Hepatic stellate cell (primary cell): ENCODE results near the gene ABCC4.

ENCODE experiments used
- DNase-seq: peaks from one replicate; pipeline ENCODE4 v3.0.0; 2011; ENCODE audit warnings: low spot score

ABCC4 gene

DNA sequence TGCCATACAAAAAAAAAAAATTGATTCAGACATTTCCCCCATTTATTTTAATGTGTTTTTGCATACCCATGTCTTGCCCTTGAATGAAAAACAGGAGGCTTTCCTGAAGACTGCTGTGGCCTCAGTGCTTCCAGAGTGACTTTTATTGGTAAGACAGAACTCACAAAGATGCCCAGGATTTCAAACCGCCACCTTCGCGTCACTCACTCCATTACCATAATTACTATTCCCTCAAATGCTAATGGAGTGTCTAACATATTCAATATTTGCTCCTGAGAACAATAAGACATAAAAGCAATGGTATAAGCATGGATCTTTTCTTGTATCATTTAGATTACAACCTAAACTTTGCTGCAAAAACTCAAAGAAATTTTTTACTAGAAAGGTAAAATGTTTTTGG, 306.7 kb downstream of the ABCC4 start:
- no peak for DNase-seq

DNA sequence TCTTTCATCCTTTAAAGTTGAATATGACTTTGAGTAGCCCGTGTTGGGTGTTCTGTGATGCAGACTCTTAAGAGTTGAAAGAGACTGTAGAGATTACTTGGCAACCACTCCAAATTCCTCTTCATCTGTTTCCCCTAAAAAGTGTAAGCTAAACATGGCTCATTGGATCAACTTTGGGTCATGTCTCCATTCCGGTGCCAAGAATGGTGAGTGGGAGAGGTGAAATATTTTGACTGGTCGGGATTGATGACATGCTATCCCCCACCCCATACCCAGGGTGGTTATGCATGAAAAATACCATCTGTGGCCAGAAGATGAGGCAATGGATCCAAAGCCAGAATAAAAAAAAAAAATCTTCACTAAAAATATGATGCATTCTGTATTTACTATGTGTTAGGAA, 307.6 kb downstream of the ABCC4 start:
- no peak for DNase-seq

DNA sequence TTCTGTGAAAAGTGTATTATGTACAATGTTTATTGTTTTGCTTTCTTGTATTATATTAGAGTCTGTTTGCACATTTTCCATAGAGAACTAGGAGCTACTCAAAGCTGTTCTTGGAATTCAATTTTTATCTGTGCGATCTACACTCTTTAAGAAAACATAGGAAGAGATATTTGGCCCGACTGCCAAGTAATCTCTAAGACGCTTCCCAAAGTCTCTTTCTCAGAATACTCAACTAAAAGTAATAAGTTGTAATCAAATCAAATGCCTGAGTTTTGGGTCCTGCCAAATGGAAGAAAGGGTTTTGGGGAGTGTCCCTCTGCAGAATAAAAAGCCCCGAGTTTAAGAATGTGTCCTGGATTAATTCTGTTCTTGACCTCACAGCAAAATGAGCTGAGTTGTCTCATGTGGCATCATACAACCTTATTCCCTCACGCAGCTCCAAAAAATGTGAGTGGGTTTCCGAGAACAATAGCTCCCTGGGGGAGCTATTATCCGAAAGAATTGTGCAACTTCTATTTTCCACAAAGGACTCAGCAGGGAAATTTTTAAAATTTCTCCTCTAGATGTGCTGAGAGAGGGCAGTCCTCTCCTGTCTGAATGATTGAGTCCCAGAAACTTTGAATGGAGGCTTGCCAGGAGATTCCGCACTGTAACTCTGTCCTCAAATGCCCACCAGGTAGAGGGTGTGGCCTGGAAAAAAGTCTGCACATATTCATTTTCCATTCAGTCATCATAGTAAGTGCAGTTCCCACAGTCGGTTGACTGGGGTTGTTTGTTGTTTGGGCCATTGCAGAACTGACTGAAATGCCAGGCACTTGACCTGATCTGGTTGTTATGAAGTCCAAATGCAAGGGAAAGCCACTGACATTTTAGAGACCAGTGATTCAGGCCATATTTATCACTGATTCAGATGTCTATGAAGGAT, 309.0 kb downstream of the ABCC4 start:
- DNase-seq = no peak

DNA sequence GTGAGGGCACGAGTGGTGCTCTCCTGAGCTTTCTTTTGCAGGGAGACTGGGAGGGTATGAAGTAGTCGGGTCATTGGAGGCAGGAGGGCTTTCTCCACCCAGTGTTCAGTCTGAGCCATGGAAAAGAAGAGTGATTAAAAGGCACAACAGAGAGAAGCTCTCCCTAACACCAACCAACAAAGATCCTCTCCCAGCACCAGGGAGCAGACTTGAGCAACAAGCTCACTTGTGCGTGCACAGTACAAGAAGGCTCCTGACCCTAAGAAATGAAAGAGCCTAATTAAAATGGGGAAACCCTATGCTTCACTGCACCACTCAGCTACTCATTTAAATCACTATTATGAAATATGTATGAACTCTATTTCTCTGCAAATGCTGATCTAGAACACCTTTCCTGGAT, 312.6 kb downstream of the ABCC4 start:
- DNase-seq = no peak

DNA sequence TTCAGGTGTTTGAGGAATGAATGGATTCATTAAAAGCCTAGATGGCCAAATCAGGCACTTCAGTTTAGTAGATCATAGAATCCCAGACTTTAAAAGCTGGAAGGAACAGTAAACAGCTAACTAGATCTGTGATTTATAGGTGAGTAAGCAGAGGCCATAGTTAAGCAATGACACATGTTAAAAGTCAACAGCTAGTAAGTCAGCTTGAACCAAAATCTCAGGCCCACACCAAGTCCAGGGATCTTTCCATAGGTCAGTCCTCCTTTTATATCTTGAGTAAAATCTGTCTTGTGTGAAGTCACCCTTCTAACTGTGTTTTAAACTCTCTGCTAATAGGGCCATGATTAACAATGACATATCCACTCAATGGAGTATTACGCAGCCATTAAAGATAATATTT, 313.4 kb downstream of the ABCC4 start:
- DNase-seq = no peak

DNA sequence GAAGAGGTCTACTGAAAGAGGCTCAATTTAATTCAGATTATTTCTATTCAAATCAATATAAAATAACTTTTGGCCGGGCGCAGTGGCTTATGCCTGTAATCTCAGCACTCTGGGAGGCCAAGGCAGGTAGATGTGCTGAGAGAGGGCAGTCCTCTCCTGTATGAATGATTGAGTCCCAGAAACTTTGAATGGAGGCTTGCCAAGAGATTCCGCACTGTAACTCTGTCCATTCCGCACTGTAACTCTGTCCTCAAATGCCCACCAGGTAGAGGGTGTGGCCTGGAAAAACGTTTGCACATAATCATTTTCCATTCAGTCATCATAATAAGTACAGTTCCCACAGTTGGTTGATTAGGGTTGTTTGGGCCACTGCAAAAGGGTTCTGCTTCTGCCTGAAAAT, 314.2 kb downstream of the ABCC4 start:
- DNase-seq = no peak

DNA sequence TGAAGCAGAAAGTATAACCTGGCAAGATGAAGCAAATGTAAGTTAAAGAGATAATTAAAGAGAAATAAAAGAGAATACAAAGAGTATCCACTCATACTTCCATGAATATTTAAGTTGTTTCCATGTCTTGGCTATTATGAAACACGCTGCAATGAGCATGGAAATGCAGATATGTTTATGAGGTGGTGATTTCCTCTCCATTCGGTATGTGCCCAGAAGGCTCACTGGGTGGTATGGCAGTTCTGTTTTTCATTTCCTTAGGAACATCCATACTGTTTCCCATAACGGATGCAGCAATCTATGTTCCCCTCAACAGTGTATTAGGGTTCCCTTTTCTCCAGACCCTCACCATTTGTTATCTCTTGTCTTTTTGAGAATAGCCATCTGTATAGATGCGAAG, 316.3 kb downstream of the ABCC4 start:
- DNase-seq = no peak

DNA sequence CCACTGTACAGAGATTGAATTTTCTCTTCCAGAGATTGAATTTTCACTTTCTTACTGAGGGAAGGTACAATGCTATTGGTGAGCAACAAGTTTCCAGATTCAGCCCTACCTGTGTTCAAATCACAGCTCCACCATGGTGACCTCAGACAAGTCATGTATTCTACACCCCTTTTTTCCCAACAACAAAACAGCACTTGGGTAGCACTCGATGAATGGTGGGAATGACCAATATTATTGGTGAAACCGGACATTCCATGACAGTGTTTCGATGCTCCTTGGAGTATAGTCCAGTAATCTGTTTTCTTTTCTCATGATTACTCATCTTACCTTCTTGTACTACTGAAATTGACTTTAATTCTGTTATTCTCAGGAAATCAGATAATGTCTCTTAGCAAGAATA, 322.7 kb downstream of the ABCC4 start:
- DNase-seq = no peak

DNA sequence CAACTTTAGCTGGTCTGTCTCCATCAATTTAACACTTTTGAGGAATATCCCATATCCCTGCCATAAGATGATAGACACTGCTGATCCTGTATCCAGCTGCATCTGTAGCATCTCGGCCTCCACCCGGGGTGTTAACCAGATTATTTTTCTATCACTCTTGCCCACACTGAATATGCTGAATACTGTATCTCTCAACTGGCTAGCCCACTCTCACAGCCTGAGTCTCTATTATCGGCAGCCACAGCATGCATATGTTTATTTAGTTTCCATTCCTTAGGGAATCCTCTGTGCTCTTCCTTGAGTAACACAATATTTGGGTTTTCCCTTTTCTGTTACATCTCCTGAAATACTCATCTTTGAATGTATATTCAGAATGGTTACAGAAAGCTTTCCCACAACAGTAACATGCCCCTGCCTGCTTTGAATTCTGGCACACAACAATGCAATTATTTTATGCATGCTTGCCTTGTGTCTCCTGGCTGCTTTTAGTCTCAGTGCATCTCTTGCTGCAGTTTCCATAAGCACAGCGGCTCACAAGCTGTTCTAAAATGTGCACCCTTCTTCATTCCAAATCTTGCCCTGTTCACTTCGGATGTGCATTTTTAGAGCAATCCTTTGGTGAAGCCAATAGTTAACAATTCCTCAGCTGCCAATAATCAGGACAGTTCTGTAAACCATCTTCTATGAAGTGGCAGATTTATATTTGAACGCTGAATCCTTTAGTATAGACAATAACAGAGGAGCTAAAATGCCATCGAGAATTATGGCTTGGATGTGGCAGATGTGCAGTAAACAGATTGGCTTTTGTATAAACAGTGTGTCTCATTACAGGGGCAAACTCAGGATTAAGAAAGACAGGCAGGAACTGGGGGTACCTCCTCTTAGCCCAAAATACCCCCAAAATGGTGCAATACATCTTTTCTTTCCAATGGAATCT, 327.0 kb downstream of the ABCC4 start:
- DNase-seq = no peak

DNA sequence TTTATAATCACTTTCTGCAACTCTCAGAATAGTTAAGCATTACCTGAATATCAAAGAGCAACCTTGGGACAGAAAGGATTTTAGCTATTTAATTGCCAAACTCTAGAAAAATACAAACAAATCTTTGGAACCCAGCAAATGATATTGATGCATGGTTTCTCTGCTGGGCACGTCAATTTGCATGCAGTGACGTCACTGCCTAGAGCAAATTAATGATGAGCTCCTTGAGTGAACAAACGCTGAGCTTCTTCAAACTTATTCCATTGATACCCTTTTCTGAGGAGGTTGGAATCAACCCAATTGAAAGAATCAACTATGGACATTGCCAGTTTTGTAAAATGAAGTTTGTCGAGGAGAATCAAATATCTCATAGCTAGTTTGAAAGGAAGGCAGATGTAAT, 329.0 kb downstream of the ABCC4 start:
- DNase-seq = no peak
